Measurements from ENCODE around the gene SMARCD2.
"Not testable (repeated sequence)": the region's sequence is repeated elsewhere in the genome, so short reads cannot be mapped to it uniquely, and the experiment has no call there.

Gene SMARCD2

DNA sequence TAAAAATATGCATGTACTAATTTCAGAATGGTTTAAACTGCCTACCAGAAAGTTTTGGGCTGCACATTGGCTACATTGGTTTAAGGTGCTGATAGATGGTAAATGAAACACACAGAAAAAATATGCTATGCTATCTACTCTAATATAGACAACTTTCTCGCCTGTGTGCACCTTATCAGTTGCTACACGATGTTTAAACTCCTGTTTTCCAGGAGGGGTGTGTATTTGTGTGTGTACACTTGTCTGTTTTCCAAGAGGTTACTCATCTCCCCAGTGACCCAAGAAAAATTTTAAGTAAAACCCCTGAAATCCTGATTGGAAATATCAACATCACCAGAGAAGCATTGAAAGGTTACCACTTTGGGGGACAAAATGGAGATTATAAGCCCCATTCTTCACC lies 36.9 kb downstream of the SMARCD2 start:
- TF ChIP-seq, protein P1, sequence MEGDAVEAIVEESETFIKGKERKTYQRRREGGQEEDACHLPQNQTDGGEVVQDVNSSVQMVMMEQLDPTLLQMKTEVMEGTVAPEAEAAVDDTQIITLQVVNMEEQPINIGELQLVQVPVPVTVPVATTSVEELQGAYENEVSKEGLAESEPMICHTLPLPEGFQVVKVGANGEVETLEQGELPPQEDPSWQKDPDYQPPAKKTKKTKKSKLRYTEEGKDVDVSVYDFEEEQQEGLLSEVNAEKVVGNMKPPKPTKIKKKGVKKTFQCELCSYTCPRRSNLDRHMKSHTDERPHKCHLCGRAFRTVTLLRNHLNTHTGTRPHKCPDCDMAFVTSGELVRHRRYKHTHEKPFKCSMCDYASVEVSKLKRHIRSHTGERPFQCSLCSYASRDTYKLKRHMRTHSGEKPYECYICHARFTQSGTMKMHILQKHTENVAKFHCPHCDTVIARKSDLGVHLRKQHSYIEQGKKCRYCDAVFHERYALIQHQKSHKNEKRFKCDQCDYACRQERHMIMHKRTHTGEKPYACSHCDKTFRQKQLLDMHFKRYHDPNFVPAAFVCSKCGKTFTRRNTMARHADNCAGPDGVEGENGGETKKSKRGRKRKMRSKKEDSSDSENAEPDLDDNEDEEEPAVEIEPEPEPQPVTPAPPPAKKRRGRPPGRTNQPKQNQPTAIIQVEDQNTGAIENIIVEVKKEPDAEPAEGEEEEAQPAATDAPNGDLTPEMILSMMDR (conservative IDR thresholded peaks at IDR 0.05; ENCODE audit: low read depth, low read length) = no peak
- no peak for DNase-seq (ENCODE audit: low read depth)
- H3K4me3 ChIP-seq (ENCODE audit: low read length) = no peak overlapping the region

DNA sequence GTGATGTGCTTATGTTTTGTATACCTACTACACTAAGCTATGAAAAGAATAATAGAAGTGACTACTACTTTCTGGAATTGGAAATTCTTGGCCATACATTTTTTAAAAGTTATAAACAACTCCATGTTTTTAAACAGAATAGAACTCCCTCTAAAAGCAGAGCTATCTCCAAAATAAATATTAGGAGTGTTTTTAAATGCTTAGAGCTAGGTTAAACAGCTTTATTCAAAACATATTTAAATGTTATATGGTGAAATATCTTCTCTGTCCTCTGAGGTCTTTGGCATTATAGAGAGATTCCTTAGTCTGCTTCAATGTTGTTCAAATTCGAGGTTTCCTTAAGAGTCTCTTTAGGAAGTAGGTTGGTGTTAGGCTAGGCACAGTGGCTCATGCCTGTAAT lies 38.2 kb downstream of the SMARCD2 start:
- H3K4me3 ChIP-seq (ENCODE audit: low read length) = no peak overlapping the region
- DNase-seq (ENCODE audit: low read depth) = no peak
- TF ChIP-seq, protein P1 (conservative IDR thresholded peaks at IDR 0.05; ENCODE audit: low read depth, low read length) = no peak

DNA sequence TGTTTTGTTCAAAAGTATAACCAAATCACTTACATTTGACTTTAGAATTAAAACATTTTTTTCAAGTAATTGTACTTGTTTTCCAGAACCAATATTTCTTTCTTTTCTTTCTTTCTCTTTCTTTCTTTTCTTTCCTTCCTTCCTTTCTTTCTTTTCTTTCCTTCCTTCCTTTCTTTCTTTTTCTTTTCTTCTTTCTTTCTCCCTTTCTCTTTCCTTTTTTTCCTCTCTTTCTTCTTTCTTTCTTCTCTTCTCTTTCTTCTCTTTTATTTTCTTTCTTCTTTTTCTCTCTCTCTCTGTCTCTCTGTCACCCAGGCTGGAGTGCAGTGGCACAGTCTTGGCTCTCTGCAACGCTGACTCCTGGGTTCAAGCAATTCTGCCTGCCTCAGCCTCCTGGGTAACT lies 41.7 kb downstream of the SMARCD2 start:
- TF ChIP-seq, protein P1 (conservative IDR thresholded peaks at IDR 0.05; ENCODE audit: low read depth, low read length) = no peak

GRCh38 chr17:63798572-63799106 lies 43.8 kb downstream of the SMARCD2 start:
- no peak overlapping the region for H3K4me3 ChIP-seq (ENCODE audit: low read length)
- TF ChIP-seq, protein P1 (conservative IDR thresholded peaks at IDR 0.05; ENCODE audit: low read depth, low read length) = no peak
- DNase-seq (ENCODE audit: low read depth) = no peak

More for the DNA sequence above, 41.7 kb downstream of the SMARCD2 start:
- DNase-seq (ENCODE audit: low read depth) = no peak
- H3K4me3 ChIP-seq (ENCODE audit: low read length) = no peak overlapping the region

GRCh38 chr17:63796375-63796774 lies 46.1 kb downstream of the SMARCD2 start:
- not testable (repeated sequence) for DNase-seq (ENCODE audit: low read depth)

GRCh38 chr17:63792055-63792729 lies 50.3 kb downstream of the SMARCD2 start:
- no peak overlapping the region for H3K4me3 ChIP-seq (ENCODE audit: low read length)
- no peak for DNase-seq (ENCODE audit: low read depth)
- TF ChIP-seq, protein P1 (conservative IDR thresholded peaks at IDR 0.05; ENCODE audit: low read depth, low read length) = no peak

More at GRCh38 chr17:63796375-63796774, 46.1 kb downstream of the SMARCD2 start:
- H3K4me3 ChIP-seq (ENCODE audit: low read length) = not testable (repeated sequence)

DNA sequence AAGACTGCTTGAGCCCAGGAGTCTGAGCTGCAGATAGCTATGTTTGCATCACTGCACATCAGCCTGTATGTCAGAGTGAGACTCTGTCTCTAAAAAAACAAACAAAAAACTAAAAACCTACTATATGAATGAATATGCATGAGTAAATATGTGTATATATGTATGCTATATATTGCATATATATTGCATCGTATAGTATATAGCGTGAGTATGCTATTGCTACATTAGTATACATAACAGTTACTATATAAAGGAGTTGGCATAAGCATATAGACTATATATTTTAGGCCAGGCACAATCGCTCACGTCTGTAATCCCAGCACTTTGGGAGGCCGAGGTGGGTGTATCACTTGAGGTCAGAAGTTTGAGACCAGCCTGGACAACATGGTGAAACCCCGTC lies 52.4 kb downstream of the SMARCD2 start:
- no peak for DNase-seq (ENCODE audit: low read depth)
- H3K4me3 ChIP-seq (ENCODE audit: low read length) = no peak overlapping the region
- TF ChIP-seq, protein P1 (conservative IDR thresholded peaks at IDR 0.05; ENCODE audit: low read depth, low read length) = no peak

All from retinal pigment epithelial cell (primary cell).